ENCODE data around the gene THSD4.
"Not testable (repeated sequence)": the region's sequence is repeated elsewhere in the genome, so short reads cannot be mapped to it uniquely, and the experiment has no call there.

Gene THSD4

GRCh38 chr15:71396536-71397125, 281.4 kb downstream of the THSD4 start:
- no peak for DNase-seq

DNA sequence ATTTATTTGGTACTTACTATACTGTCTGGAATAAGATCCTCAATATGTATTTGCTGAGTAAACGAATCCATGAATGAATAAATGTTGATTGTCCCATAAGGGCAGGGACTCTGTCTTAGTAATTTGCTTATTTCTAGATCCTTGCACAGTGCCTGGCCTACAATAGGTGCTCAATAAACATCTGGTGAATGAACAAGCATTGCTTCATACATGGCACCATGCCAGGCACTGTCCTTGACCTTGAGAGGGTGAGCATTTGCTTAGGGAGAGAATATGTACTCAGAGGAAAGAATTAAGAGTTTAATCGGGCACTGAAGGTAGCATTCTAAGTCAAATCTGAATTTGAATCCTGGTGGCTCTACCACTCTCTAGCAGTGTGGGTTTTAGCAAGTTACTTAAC, 282.1 kb downstream of the THSD4 start:
- DNase-seq = no peak

GRCh38 chr15:71400294-71400693, 285.0 kb downstream of the THSD4 start:
- no peak for DNase-seq

GRCh38 chr15:71401728-71402127, 286.5 kb downstream of the THSD4 start:
- not testable (repeated sequence) for DNase-seq

DNA sequence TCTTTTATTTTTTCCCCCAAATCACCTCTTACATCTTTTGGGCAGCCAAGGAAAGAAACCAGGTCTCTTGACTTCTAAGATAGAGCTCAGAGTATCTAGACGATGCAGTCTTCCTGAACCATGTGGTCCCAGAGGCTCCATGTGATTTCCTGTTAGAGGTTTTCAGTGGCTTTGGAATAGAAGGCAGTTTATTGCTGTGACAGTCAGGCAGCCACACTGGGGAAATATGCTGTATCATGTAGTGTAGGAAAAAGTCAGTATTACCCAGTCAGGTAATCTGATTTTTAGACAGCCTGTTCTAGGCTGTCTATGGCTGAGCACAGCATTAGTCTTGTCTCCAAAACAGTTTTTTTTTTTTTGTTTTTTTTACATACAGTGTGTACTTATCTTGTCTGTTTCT, 294.3 kb downstream of the THSD4 start:
- no peak for DNase-seq

DNA sequence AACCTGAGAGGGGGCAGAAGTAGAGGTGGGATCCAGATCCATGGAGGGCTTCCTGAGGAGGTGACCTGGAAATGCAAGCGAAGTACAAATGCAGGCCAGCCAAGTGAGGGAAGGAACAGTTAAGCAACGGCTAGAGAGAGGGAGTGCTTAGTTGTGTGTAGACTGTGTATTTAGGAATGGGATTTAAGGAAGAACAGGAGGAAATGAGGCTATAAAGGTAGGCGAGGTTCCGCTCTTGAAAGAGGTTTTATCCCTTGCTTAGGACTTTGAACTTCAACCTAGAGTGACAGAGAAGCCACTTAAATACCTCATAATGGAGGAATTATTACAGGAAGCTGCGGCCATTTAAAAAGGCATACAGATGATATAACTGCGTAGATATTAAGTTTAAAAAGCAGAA, 295.1 kb downstream of the THSD4 start:
- no peak for DNase-seq

- no peak for DNase-seq
Measured at GRCh38 chr15:71411538-71412482, 296.5 kb downstream of the THSD4 start.

GRCh38 chr15:71413419-71413818, 298.1 kb downstream of the THSD4 start:
- DNase-seq = no peak

DNA sequence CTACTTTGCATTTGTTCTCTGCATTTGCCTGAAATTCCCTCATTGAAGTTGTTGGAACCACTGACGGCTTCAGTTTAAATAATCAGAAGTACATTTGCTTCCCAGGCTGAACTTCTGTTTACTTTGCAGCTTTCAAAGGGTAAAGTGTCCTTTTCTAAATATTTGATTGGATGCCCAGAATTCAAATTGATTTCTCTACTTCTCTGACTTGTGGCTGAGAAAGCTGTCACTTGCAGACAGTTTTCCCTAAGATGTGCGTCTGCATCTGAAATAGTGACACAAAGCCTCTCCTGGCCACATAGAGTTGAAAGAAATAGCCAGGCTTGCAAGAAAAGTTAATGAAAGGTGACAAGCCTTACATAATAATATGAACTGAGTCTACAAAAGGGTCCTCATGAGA, 299.6 kb downstream of the THSD4 start:
- no peak for DNase-seq

DNA sequence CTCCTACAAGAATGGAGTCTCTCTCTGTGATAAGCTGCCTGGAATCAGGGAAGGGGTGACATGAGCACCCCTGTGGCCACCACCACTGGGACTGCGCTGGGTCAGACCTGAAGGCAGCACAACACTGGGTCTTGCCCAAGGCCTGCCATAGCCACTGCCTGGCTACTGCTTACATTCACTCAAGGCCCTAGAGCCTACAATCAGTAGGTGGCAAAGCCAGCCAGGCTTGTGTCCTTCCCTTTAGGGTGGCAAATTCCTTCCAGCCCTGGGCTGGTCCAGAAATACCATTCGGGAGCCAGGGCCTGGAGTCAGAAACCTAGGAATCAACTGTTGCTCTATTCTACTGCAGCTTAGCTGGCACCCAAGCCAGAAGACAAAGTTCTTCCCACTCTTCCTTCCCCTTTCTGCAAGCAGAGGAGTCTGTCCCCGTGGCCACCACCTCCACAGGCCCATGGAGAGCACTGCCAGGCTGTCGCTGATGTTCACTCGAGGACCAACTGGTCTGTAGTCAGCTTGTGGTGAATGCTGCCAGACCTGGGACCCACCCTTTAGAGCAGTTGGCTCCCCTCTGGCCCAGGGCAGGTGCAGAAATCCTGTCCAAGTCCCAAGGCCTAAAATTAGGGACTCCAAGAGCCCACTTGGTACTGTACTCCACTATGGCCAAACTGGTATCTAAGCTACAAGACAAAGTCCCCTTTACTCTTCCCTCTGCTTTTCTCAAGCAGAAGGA, 307.4 kb downstream of the THSD4 start:
- no peak for DNase-seq

DNA sequence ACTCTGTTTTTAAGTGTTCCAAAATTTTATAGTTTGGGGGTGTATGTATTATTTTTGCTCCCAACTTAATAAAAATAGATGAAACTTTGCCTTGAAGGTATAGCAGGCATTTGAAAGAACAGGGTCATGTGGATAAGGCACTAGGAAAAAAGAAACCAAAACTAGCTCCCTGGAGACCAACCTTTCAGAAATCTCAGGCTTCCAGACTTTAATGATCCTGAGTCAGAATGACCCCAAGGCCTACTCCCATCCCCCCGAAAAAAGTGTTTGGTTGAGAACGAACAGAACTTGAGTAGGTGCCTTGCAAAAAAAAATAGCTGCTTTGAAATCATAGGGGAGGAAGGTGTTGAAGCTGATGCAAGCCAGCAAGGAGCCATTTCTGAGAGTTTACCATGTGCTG, 309.5 kb downstream of the THSD4 start:
- DNase-seq = no peak

DNA sequence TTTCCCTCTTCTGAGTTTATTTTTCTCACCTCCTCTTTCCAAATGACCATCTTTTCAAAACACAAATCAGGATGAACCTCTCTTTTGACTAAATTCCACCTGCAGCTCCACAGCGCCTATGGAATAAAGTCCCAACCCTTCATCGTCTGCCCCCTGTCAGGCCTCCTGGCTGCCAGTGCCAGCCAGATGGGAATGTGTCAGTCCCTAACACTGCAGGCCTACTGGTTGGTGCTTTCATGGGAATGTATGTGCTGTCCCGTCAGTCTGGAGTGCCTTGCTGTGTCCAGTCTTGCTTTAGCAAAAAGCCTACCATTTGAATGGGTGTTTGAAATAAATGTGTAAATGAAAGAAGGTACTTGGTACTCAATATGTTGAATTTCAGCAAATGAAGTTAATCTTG, 310.1 kb downstream of the THSD4 start:
- DNase-seq = no peak

DNA sequence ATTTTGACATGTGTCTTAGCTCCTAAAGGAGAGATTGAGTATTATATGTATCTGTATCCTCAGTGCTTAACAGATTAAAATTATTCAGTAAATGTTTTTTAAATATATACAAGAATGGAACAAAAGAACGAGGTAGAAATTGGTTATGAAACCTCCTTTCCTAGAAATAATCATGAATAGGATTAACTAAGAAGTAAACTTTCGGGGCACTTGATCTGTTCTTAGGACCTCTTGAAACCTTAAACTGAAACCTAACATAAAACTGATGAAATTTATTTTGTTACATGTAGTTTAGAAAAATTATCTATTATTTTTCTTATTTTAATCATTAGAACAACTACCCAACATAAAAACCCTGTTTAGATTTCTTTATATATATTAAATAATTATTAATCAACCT, 311.5 kb downstream of the THSD4 start:
- no peak for DNase-seq

- DNase-seq = no peak
Measured at GRCh38 chr15:71430782-71431181, 315.5 kb downstream of the THSD4 start.

DNA sequence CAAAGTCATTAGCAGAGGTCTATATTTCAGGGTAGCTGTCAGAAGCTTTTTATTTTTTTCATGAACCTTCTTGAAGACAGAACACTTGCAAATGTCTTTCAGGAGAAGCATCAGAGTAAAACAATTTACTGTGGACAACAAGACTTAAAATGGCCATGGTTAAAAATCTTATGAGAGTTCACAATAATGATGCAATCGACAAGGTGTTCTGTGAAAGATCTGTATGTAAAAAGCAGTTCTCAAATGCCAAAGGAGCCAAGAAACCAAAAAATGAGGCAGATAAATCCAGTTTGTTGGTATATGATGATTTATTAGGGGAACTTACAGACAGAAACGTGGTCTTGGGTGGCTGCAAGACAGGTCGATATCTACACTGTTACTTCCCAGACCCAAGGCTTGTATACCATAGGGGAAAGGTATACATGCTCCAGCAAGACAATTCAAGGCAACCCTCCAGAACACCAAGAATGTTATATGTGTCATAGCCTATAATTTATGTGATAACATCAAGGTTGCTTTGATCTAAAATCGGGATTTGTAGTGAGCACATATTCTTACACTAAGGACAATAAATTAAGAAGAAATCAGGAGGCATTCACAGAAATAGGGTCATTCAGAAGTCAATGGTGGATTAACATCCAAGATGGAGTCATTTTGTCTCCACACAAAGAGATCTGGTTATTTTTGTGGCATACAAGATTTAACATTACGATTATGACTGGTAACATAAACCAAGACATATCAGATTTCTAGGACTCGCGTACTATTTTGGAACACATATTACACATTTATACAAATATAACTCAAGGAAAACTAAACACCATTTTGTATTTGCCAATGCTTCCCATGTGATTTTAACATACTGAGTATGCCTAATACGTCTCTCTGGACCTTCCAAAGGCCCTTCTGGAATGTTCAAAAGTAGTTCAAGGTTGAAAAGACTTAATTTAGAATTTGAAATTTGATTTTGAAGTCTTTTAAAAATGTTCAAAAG, 316.4 kb downstream of the THSD4 start:
- DNase-seq = no peak

DNA sequence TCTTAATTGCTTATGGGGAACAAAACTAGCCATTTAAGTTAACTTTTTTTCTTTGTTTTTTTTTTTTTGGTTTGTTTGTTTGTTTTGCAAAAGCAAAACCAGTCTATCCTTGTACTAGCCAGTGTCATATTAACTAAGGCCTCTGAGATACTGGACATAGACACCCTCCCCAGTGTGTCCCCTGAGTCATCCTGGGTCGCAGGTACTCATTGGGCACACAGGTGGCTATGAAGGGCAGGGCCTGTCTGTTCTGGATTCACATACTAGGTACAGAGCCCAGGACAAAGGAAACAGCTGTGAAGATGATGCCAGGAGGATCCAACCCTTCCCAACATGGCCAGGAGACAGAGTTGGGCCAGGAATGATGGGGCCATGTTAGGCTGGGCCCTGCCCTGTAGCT, 318.1 kb downstream of the THSD4 start:
- DNase-seq = no peak

DNA sequence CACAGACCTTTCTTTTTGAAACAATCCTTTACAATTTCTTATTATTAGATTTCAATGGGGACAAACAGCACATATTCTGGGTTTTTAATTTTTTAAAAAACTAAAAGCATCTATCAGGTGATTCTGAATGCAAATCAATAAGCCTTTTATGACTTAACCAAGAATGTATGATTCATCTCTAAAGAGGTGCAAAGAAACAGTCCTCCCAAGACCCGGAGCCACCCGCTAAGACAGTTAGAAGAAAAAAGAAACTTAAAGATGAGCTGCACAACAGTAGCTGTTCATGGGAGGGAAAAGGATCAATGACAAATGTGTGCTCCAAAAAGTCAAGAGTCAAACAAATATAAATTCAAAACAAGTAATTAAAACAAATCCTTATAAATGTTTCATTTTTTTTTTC, 319.5 kb downstream of the THSD4 start:
- DNase-seq = no peak

DNA sequence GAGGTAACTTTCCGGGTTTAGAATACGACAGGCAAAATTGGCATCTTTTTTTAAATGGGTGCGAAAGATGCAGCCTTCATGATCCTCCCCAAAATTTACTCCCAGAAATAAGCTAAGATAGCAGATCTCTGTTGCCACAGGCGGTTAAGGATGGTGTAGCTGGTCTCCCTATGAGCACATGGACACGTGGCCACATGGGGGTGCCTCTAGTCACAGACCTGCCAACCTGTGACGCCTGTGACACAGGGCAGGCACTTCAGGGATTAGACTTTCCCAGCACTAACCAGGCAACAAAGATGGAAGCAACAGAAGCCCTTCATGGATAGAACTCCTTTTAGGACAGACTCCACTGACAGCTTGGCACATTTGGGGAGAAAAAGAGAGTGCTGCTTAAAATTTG, 320.3 kb downstream of the THSD4 start:
- DNase-seq = no peak

GRCh38 chr15:71436854-71437253, 321.6 kb downstream of the THSD4 start:
- no peak for DNase-seq

DNA sequence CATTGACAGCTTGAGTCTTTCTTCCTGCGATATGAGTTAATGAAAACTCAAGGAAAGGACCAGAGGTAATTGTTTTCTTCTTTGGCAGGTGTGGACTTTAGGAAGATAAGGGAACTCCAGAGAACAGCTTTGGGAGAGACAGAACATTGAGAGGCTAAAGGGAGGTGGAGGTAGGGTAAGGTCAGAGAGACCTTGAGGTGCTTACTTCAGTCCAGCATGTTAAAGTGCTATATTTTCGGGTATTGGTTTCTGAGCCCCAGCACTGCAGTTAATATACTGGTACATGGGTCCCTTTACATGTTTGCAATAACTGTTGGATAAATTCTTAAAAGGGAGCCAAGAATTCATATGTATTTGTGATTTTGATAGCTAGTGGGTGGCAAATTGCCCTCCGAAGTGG, 322.1 kb downstream of the THSD4 start:
- DNase-seq = no peak

- no peak for DNase-seq
Measured at GRCh38 chr15:71437919-71438318, 322.6 kb downstream of the THSD4 start.

- DNase-seq = not testable (repeated sequence)
Measured at GRCh38 chr15:71439478-71439877, 324.2 kb downstream of the THSD4 start.
